HCT116 (cell line): ENCODE data around the gene RAD9A. TPM values are rescaled to one million over a fixed set of nuclear protein-coding genes. Genes with fewer than 3 reads are reported as not detected.

Experiments
- ATAC-seq: fragments of 200-7000 bp; cut with Tn5 transposase; 2 replicates; pipeline ENCODE4 v1.9.1; 2020; ENCODE audit warnings: mild to moderate bottlenecking, moderate library complexity
- BruUV-seq: library from RNA; stranded (reverse); fragments of 400-500 nt; replicated peaks from 2 replicates; lab custom pipeline; 2021; lab: Mats Ljungman, UMichigan
- CTCF ChIA-PET: fragments of 300-600 bp; sonication (Branson Sonifier 250); formaldehyde crosslinking; loops from one replicate; lab custom pipeline; 2021; ENCODE audit warnings: antibody characterized with exemption; lab: Charles Lee
- POLR2A ChIA-PET: fragments of 300-600, 350-600 bp; sonication (Branson Sonifier 250); formaldehyde crosslinking; loops from one replicate; lab custom pipeline; 2021; ENCODE audit warnings: antibody characterized with exemption; lab: Charles Lee
- RAD21 ChIA-PET, 2 experiments: fragments of 300-600 bp; sonication (Branson Sonifier 250); formaldehyde crosslinking; loops; one replicate each; lab custom pipeline; 2023; ENCODE audit warnings: low total read pairs in 2 of 2; ENCODE audit not compliant: uncharacterized antibody in 2 of 2, unreplicated experiment in 2 of 2, low non-redundant PET in 1 of 2; lab: Charles Lee
- DNase-seq: peaks from one replicate; pipeline ENCODE4 v3.0.0-alpha.2; 2010; ENCODE audit warnings: low read depth, low spot score
- H2AFZ ChIP-seq: fragments of 200-600 bp; shearing (Covaris generic), sonication (generic); 2 replicates; pipeline ENCODE4 v1.6.1; 2017; ENCODE audit warnings: low read depth, mixed run types, mixed read lengths, antibody characterized with exemption, low read length; ENCODE audit not compliant: poor library complexity, severe bottlenecking
- H3K27ac ChIP-seq: 2 replicates; pipeline ENCODE4 v1.5.1; 2012; ENCODE audit warnings: low read depth, low read length
- H3K27me3 ChIP-seq: fragments of 200-600 bp; sonication (generic); 2 replicates; pipeline ENCODE4 v1.6.1; 2016; ENCODE audit warnings: mixed run types, low read length, mixed read lengths; ENCODE audit not compliant: insufficient read depth
- H3K36me3 ChIP-seq, 2 experiments: fragments of 200-500 bp in 1 of 2; fragments of 200-600 bp in 1 of 2; sonication (Bioruptor generic) in 1 of 2; sonication (generic) in 1 of 2; 2 replicates each; pipeline versions ENCODE4 v1.5.1 to v1.6.1; 2014 to 2016; ENCODE audit warnings: low read length in 2 of 2, inconsistent platforms in 1 of 2, mixed read lengths in 1 of 2, mixed run types in 1 of 2; ENCODE audit not compliant: insufficient read depth in 2 of 2, control insufficient read depth in 1 of 2
- H3K4me1 ChIP-seq, 2 experiments: fragments of 200-600 bp in 1 of 2; sonication (generic) in 1 of 2; 2 replicates each; pipeline versions ENCODE4 v1.5.1 to v1.6.1; 2012 to 2017; ENCODE audit warnings: low read length in 2 of 2, inconsistent platforms in 1 of 2, mild to moderate bottlenecking in 1 of 2, mixed read lengths in 1 of 2, mixed run types in 1 of 2, moderate library complexity in 1 of 2; ENCODE audit not compliant: insufficient read depth in 2 of 2, control insufficient read depth in 1 of 2
- H3K4me2 ChIP-seq: fragments of 200-600 bp; sonication (generic); 2 replicates; pipeline ENCODE4 v1.6.1; 2017; ENCODE audit warnings: mixed run types, low read length, mixed read lengths
- H3K4me3 ChIP-seq, 2 experiments: fragments of 200-600 bp in 1 of 2; sonication (generic) in 1 of 2; replicated peaks in 1 of 2; 2 replicates each; pipeline ENCODE4 v1.5.1; 2011 to 2016; ENCODE audit warnings: low read length in 2 of 2, control low read depth in 1 of 2, low read depth in 1 of 2, mild to moderate bottlenecking in 1 of 2, mixed read lengths in 1 of 2, mixed run types in 1 of 2
- H3K79me2 ChIP-seq: fragments of 200-600 bp; sonication (generic); 2 replicates; pipeline ENCODE4 v1.6.1; 2017; ENCODE audit warnings: mild to moderate bottlenecking, mixed run types, low read length, moderate library complexity, mixed read lengths; ENCODE audit not compliant: insufficient read depth
- H3K9ac ChIP-seq: fragments of 200-600 bp; sonication (generic); 2 replicates; pipeline ENCODE4 v1.6.1; 2016; ENCODE audit warnings: low read length, mixed read lengths
- H3K9me2 ChIP-seq: fragments of 200-600 bp; sonication (generic), shearing (Covaris generic); 2 replicates; pipeline ENCODE4 v1.6.1; 2017; ENCODE audit warnings: mixed run types, mild to moderate bottlenecking, moderate library complexity; ENCODE audit not compliant: insufficient read depth
- H3K9me3 ChIP-seq, 2 experiments: fragments of 200-500 bp in 1 of 2; fragments of 200-600 bp in 1 of 2; sonication (Bioruptor generic) in 1 of 2; sonication (generic) in 1 of 2; 2 replicates each; pipeline ENCODE4 v1.6.1; 2014 to 2017; ENCODE audit warnings: low read length in 2 of 2, mixed read lengths in 2 of 2, inconsistent platforms in 1 of 2, low read depth in 1 of 2, mild to moderate bottlenecking in 1 of 2, mixed run types in 1 of 2, moderate library complexity in 1 of 2; ENCODE audit not compliant: control insufficient read depth in 1 of 2, insufficient read depth in 1 of 2
- H4K20me1 ChIP-seq: fragments of 200-600 bp; sonication (generic), shearing (Covaris generic); 2 replicates; pipeline ENCODE4 v1.6.1; 2017; ENCODE audit warnings: mixed run types, mild to moderate bottlenecking, moderate library complexity; ENCODE audit not compliant: insufficient read depth
- ATF3 ChIP-seq: IDR thresholded peaks from 2 replicates; pipeline ENCODE4 v1.6.1; 2012
- CTCF ChIP-seq, 3 experiments: fragments of 200-600 bp in 1 of 3; sonication (generic) in 1 of 3; IDR thresholded peaks in 2 of 3; conservative IDR thresholded peaks in 1 of 3; 2 replicates each; pipeline ENCODE4 v1.5.1; 2012 to 2017; ENCODE audit warnings: low read depth in 2 of 3, low read length in 2 of 3, antibody characterized with exemption in 1 of 3, borderline replicate concordance in 1 of 3, control low read depth in 1 of 3, mild to moderate bottlenecking in 1 of 3, mixed read lengths in 1 of 3, mixed run types in 1 of 3, moderate library complexity in 1 of 3; ENCODE audit not compliant: insufficient read depth in 1 of 3
- EGR1 ChIP-seq: IDR thresholded peaks from 2 replicates; pipeline ENCODE4 v1.6.1; 2012; ENCODE audit warnings: low read depth
- ELF1 ChIP-seq: IDR thresholded peaks from 2 replicates; pipeline ENCODE4 v1.6.1; 2012; ENCODE audit warnings: low read depth, borderline replicate concordance
- EZH2phosphoT487 ChIP-seq: fragments of 200-600 bp; IDR thresholded peaks from 2 replicates; pipeline ENCODE4 v1.6.1; 2018; ENCODE audit warnings: antibody characterized with exemption, borderline replicate concordance
- FOSL1 ChIP-seq: IDR thresholded peaks from 2 replicates; pipeline ENCODE4 v1.6.1; 2012; ENCODE audit warnings: low read depth
- MAX ChIP-seq: IDR thresholded peaks from 2 replicates; pipeline ENCODE4 v1.6.1; 2012
- POLR2A ChIP-seq: IDR thresholded peaks from 2 replicates; pipeline ENCODE4 v1.7.0; 2011; ENCODE audit warnings: borderline replicate concordance; ENCODE audit not compliant: insufficient read depth, insufficient read length; ENCODE audit errors: extremely low read depth
- RAD21 ChIP-seq: IDR thresholded peaks from 2 replicates; pipeline ENCODE4 v1.6.1; 2012; ENCODE audit warnings: low read depth, mild to moderate bottlenecking
- REST ChIP-seq: IDR thresholded peaks from 2 replicates; pipeline ENCODE4 v1.6.1; 2012; ENCODE audit warnings: low read depth
- SIN3A ChIP-seq: IDR thresholded peaks from 2 replicates; pipeline ENCODE4 v1.6.1; 2012; ENCODE audit warnings: low read depth
- SP1 ChIP-seq: IDR thresholded peaks from 2 replicates; pipeline ENCODE4 v1.6.1; 2012; ENCODE audit warnings: low read depth
- SRF ChIP-seq: IDR thresholded peaks from 2 replicates; pipeline ENCODE4 v1.6.1; 2012; ENCODE audit warnings: low read depth
- TCF7L2 ChIP-seq: IDR thresholded peaks from 2 replicates; pipeline ENCODE4 v1.7.0; 2011; ENCODE audit warnings: borderline replicate concordance, inconsistent platforms; ENCODE audit not compliant: insufficient read depth, insufficient read length; ENCODE audit errors: extremely low read depth
- YY1 ChIP-seq: IDR thresholded peaks from 2 replicates; pipeline ENCODE4 v1.6.1; 2011; ENCODE audit warnings: low read length, low read depth, moderate library complexity, mild to moderate bottlenecking; ENCODE audit not compliant: insufficient replicate concordance; ENCODE audit errors: extremely low read depth
- ZBTB33 ChIP-seq: IDR thresholded peaks from 2 replicates; pipeline ENCODE4 v1.6.1; 2011; ENCODE audit warnings: mild to moderate bottlenecking, low read length, moderate library complexity; ENCODE audit not compliant: insufficient replicate concordance; ENCODE audit errors: extremely low read depth
- ZFX ChIP-seq: fragments of 450-650 bp; IDR thresholded peaks from 2 replicates; pipeline ENCODE4 v1.6.1; 2017
- intact Hi-C: fragments of 100-400 bp; cut with micrococcal nuclease; formaldehyde crosslinking; loops from 2 replicates; pipeline ENCODE4 v1.10.0; 2022
- total RNA-seq: library from RNA; stranded (reverse); gene quantifications from one replicate; pipeline ENCODE4 v1.2.1, GENCODE V29; 2021; ENCODE audit not compliant: unreplicated experiment

Gene RAD9A
- total RNA-seq, 1 experiment from 2014 or later: 49.8 TPM

GRCh38 chr11:67436459-67437081 lies 44.8 kb downstream of the RAD9A start:
- peaks cover 0 to 16% of the 10 kb centered on the region in 2 experiments; a peak in 3 of 4 replicates for H3K4me1 ChIP-seq
- ChIA-PET CTCF (no interaction called here), POLR2A (no interaction called here), RAD21 (no interaction called here)
- no peaks in the 10 kb centered on the region for H3K9me3 ChIP-seq
- no peaks in the 10 kb centered on the region for H3K9me2 ChIP-seq
- no peak overlapping the region for H3K4me2 ChIP-seq
- H2AFZ ChIP-seq: no peak overlapping the region
- DNase-seq: no peak
- intact Hi-C loops: no loop called here
- no peak overlapping the region for H3K4me3 ChIP-seq
- no TSS peak for BruUV-seq
- no peak overlapping the region for H3K9ac ChIP-seq
- peaks cover 9 to 10% of the 10 kb centered on the region in 2 experiments; a peak in 3 of 4 replicates for H3K36me3 ChIP-seq
- H3K27ac ChIP-seq: peak overlapping the region; percentile 1; the same call in 1 of the 2 replicates
- H3K79me2 ChIP-seq: no peaks in the 10 kb centered on the region
- no peaks in the 10 kb centered on the region for H3K27me3 ChIP-seq
- no peaks in the 10 kb centered on the region for H4K20me1 ChIP-seq
- TF ChIP-seq EZH2phosphoT487 (no peak), EGR1 (no peak), SRF (no peak), ZFX (no peak), REST (no peak), SIN3A (no peak), POLR2A (no peak), SP1 (no peak), TCF7L2 (no peak), ATF3 (no peak), RAD21 (no peak), FOSL1 (no peak), MAX (no peak), ELF1 (no peak), CTCF (IDR thresholded peaks at IDR 0.05 in 2 of 3, conservative IDR thresholded peaks at IDR 0.05 in 1 of 3; ENCODE audit: borderline replicate concordance in 1 of 3, insufficient read depth in 1 of 3, low read depth in 2 of 3, low read length in 2 of 3) (no peak), YY1 (no peak), ZBTB33 (no peak)
- no peak for ATAC-seq
